ENCODE measurements around the gene AHR.
"Not testable (repeated sequence)": the region's sequence is repeated elsewhere in the genome, so short reads cannot be mapped to it uniquely, and the experiment has no call there.

DNA sequence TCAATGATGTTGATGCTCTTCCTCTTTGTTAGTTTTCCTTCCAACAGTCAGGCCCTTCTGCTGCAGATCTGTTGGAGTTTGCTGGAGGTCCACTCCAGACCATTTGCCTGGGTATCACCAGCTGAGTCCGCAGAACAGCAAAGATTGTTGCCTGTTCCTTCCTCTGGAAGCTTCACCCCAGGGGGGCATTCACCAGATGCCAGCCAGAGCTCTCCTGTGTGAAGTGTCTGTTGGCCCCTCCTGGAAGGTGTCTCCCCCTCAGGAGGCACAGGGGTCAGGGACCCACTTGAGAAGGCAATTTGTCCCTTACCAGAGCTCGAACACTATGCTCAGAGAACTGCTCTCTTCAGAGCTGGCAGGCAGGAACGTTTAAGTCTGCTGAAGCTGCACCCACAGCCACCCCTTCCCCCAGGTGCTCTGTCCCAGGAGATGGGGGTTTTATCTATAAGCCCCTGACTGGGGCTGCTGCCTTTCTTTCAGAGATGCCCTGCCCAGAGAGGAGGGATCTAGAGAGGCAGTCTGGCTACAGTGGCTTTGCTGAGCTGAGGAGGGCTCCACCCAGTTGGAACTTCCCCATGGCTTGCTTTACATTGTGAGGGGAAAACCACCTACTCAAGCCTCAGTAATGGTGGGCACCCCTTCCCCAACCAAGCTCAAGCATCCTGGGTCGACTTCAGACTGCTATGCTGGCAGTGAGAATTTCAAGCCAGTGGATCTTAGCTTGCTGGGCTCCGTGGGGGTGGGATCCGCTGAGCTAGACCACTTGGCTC is 55.4 kb downstream of the AHR start:
- TF ChIP-seq, protein P1, sequence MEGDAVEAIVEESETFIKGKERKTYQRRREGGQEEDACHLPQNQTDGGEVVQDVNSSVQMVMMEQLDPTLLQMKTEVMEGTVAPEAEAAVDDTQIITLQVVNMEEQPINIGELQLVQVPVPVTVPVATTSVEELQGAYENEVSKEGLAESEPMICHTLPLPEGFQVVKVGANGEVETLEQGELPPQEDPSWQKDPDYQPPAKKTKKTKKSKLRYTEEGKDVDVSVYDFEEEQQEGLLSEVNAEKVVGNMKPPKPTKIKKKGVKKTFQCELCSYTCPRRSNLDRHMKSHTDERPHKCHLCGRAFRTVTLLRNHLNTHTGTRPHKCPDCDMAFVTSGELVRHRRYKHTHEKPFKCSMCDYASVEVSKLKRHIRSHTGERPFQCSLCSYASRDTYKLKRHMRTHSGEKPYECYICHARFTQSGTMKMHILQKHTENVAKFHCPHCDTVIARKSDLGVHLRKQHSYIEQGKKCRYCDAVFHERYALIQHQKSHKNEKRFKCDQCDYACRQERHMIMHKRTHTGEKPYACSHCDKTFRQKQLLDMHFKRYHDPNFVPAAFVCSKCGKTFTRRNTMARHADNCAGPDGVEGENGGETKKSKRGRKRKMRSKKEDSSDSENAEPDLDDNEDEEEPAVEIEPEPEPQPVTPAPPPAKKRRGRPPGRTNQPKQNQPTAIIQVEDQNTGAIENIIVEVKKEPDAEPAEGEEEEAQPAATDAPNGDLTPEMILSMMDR (IDR thresholded peaks at IDR 0.05 in 4 of 5, conservative IDR thresholded peaks at IDR 0.05 in 1 of 5) = not testable (repeated sequence)
- TF ChIP-seq POLR2A (IDR thresholded peaks at IDR 0.05) = not testable (repeated sequence)

All from gastrocnemius medialis (tissue), 4 donors.